EH (cell line): Measurements from ENCODE around the gene PRPF39.
"Not testable (repeated sequence)": the region's sequence is repeated elsewhere in the genome, so short reads cannot be mapped to it uniquely, and the experiment has no call there.

Experiments used
- DNase-seq: peaks from one replicate; pipeline ENCODE4 v3.0.0-alpha.2; 2015; ENCODE audit warnings: low read depth

PRPF39 gene

GRCh38 chr14:45081096-45081495 lies 2.8 kb upstream of the PRPF39 start:
- DNase-seq = not testable (repeated sequence)

- no peak for DNase-seq
Measured at GRCh38 chr14:45082420-45082819, 1.5 kb upstream of the PRPF39 start.

GRCh38 chr14:45083617-45083975 lies 320 bp upstream of the PRPF39 start:
- DNase-seq = no peak

GRCh38 chr14:45084946-45085346 lies 1.0 kb downstream of the PRPF39 start:
- DNase-seq = peak; percentile 27

GRCh38 chr14:45089813-45090212 lies 5.9 kb downstream of the PRPF39 start:
- DNase-seq = peak; percentile 43

GRCh38 chr14:45091710-45092109 lies 7.8 kb downstream of the PRPF39 start:
- peak; percentile 58 for DNase-seq

GRCh38 chr14:45094275-45094674 lies 10.4 kb downstream of the PRPF39 start:
- DNase-seq = no peak

- no peak for DNase-seq
Measured at GRCh38 chr14:45095143-45095542, 11.2 kb downstream of the PRPF39 start.

GRCh38 chr14:45096218-45096617 lies 12.3 kb downstream of the PRPF39 start:
- no peak for DNase-seq

- DNase-seq = no peak
Measured at GRCh38 chr14:45103806-45104205, 19.9 kb downstream of the PRPF39 start.

GRCh38 chr14:45104561-45104960 lies 20.6 kb downstream of the PRPF39 start:
- no peak for DNase-seq

GRCh38 chr14:45112896-45113781 lies 29.2 kb downstream of the PRPF39 start:
- no peak for DNase-seq

GRCh38 chr14:45114327-45114726 lies 30.4 kb downstream of the PRPF39 start:
- DNase-seq = no peak

GRCh38 chr14:45118594-45118993 lies 34.7 kb downstream of the PRPF39 start:
- no peak for DNase-seq

GRCh38 chr14:45120096-45120495 lies 36.2 kb downstream of the PRPF39 start:
- no peak for DNase-seq

- DNase-seq = no peak
Measured at GRCh38 chr14:45123271-45123670, 39.4 kb downstream of the PRPF39 start.

GRCh38 chr14:45125754-45126153 lies 41.8 kb downstream of the PRPF39 start:
- DNase-seq = no peak

GRCh38 chr14:45128963-45129629 lies 45.2 kb downstream of the PRPF39 start:
- DNase-seq = no peak

GRCh38 chr14:45133683-45134050 lies 49.8 kb downstream of the PRPF39 start:
- DNase-seq = no peak

GRCh38 chr14:45134051-45134958 lies 50.4 kb downstream of the PRPF39 start, which contains the start of gene FKBP3:
TSS of gene FKBP3 (minus strand) at chr14:45134481. CDS start at chr14:45134456, 25 bp downstream.
- DNase-seq = peak; percentile 99

GRCh38 chr14:45135156-45135555 lies 51.2 kb downstream of the PRPF39 start:
- peak; percentile 27 for DNase-seq

- peak; percentile 97 for DNase-seq
Measured at GRCh38 chr14:45135659-45136395, 51.9 kb downstream of the PRPF39 start, which contains the start of gene FANCM. TSS of gene FANCM (plus strand) at chr14:45135930. CDS start at chr14:45136032, 102 bp downstream.
